Keratinocyte (primary cell): ENCODE results near the gene MEIS3.
"Not testable (repeated sequence)": the region's sequence is repeated elsewhere in the genome, so short reads cannot be mapped to it uniquely, and the experiment has no call there.

Experiments
- EZH2 ChIP-seq: IDR thresholded peaks from one replicate; pipeline ENCODE4 v1.6.1; 2012; ENCODE audit warnings: inconsistent platforms, mild to moderate bottlenecking, low read length, moderate library complexity
- TF ChIP-seq, protein P1 (sequence below), 3 experiments: IDR thresholded peaks in 1 of 3; conservative IDR thresholded peaks in 1 of 3; optimal IDR thresholded peaks in 1 of 3; 2 replicates in 2 of 3; 3 replicates in 1 of 3; pipeline versions ENCODE3 to v1.5.1; 2011; ENCODE audit warnings: low read length in 3 of 3, mild to moderate bottlenecking in 3 of 3, moderate library complexity in 2 of 3, control low read depth in 1 of 3, inconsistent platforms in 1 of 3; ENCODE audit not compliant: insufficient read depth in 2 of 3; ENCODE audit errors: extremely low read depth in 1 of 3

DNA sequence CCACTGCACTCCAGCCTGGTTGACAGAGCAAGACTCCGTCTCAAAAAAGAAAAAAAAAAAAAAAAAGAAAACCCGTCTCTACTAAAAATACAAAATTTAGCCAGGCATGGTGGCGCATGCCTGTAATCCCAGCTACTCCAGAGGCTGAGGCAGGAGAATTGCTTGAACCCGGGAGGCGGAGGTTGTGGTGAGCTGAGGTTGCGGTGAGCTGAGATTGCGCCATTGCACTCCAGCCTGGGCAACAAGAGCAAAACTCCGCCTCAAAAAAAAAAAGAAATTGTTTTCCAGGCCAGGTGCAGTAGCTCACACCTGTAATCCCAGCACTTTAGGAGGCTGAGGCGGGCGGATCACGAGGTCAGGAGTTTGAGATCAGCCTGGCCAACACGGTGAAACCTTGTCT is 32.7 kb downstream of the MEIS3 start:
- TF ChIP-seq, protein P1, sequence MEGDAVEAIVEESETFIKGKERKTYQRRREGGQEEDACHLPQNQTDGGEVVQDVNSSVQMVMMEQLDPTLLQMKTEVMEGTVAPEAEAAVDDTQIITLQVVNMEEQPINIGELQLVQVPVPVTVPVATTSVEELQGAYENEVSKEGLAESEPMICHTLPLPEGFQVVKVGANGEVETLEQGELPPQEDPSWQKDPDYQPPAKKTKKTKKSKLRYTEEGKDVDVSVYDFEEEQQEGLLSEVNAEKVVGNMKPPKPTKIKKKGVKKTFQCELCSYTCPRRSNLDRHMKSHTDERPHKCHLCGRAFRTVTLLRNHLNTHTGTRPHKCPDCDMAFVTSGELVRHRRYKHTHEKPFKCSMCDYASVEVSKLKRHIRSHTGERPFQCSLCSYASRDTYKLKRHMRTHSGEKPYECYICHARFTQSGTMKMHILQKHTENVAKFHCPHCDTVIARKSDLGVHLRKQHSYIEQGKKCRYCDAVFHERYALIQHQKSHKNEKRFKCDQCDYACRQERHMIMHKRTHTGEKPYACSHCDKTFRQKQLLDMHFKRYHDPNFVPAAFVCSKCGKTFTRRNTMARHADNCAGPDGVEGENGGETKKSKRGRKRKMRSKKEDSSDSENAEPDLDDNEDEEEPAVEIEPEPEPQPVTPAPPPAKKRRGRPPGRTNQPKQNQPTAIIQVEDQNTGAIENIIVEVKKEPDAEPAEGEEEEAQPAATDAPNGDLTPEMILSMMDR (optimal IDR thresholded peaks at IDR 0.05 in 1 of 3, IDR thresholded peaks at IDR 0.05 in 1 of 3, conservative IDR thresholded peaks at IDR 0.05 in 1 of 3; ENCODE audit: extremely low read depth in 1 of 3, insufficient read depth in 2 of 3, low read length in 3 of 3), result not testable (repeated sequence)
- TF ChIP-seq EZH2, result not testable (repeated sequence)
